ENCODE results near the gene MSH5.

GRCh38 chr6:31785475-31785874 lies 45.7 kb downstream of the MSH5 start:
- TF ChIP-seq CTCF (conservative IDR thresholded peaks at IDR 0.05; ENCODE audit: low read length): no peak
- TF ChIP-seq EZH2phosphoT487 (IDR thresholded peaks at IDR 0.05; ENCODE audit: borderline replicate concordance, low read depth, low read length): no peak

Measured in OCI-LY7 (cell line).